Activated CD8-positive, alpha-beta memory T cell treated with anti-CD3 and anti-CD28 coated beads for 36 hours (primary cell): Measurements from ENCODE around the gene ARIH2. TPM values are rescaled to one million over a fixed set of nuclear protein-coding genes. Genes with fewer than 3 reads are reported as not detected.

Experiments
- CTCF ChIA-PET: fragments of 350-600 bp; sonication (Branson Sonifier 250); formaldehyde crosslinking; loops from one replicate; lab custom pipeline; 2021; ENCODE audit warnings: antibody characterized with exemption; lab: Charles Lee
- POLR2A ChIA-PET: fragments of 350-600 bp; sonication (Branson Sonifier 250); formaldehyde crosslinking; loops from one replicate; lab custom pipeline; 2021; ENCODE audit warnings: antibody characterized with exemption; lab: Charles Lee
- total RNA-seq, 2 experiments: library from RNA; stranded (reverse); gene quantifications; one replicate each; pipeline ENCODE4 v1.2.3, GENCODE V29; 2021

Gene ARIH2
- total RNA-seq, 2 experiments from 2014 or later: 127 to 131 TPM

DNA sequence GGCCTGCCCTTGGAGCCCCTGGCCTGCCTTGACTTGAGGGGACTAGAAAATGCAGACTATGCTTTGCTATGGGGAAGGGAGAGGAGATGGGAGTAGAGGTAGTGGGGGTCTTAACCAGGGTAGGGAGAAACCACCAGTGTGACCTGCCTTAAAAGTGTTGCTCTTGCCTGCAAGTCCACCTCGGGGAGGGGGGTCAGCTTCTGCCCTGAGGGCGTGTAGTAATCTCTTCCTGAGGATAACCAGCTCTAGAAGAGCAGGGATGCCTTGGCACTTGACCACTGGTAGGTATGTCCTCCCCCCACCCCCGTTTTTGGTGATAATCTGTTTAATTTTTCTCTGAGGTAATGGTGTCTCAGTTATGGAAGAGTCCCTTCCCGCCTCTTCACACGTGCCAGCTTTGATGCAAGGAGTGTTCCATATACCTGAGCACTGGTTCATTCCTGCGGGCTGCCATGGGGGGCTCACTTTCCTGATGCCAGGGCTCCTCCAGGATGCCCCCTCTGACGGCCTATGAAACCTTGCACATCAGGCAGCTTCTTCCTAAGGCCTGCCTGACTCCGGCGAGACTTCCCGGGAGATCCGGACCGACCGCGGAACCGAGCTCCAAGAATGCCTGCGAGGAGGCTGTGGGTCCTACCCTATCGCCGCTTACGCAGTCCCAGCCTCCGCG lies 70.6 kb downstream of the ARIH2 start:
- ChIA-PET POLR2A (interaction anchor here (0.5 to 3.4 kb wide), 9 partner anchors 11 to 351 kb away, joined by 3 to 35 read pairs (median 3); partner anchors contain the start of genes NDUFAF3, USP4 and WDR6), CTCF (interaction anchor here (0.9 to 6.1 kb wide), 7 partner anchors 12 to 426 kb away, joined by 3 to 63 read pairs (median 3); partner anchors contain the start of genes ARIH2, DALRD3, NDUFAF3 and WDR6)

DNA sequence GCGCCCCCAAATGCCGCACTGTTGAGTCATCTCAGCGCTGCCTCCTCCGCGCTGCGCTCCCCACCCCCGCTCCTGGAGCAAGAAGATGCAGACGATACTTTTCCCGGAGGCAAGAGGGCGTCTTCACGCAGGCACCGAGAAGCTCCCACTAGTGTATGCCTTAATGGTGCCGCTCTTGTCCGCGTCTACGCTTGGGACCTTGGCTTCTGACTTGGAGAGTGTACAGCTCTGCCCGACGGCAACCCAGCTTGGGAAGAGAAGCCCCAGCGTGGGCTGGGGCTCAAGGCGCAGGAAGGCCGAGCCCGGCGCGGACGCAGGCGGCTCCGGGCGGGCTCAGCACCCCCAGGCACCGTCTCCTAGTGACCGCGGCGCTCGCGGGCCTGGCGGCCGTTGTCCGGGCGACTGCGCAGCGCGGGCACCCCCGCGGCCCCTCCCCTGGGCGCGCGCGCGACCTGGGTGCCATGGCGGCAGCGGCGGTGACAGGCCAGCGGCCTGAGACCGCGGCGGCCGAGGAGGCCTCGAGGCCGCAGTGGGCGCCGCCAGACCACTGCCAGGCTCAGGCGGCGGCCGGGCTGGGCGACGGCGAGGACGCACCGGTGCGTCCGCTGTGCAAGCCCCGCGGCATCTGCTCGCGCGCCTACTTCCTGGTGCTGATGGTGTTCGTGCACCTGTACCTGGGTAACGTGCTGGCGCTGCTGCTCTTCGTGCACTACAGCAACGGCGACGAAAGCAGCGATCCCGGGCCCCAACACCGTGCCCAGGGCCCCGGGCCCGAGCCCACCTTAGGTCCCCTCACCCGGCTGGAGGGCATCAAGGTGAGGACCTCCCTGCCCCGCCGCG lies 71.4 kb downstream of the ARIH2 start, which contains the start of gene P4HTM:
TSS of gene P4HTM (plus strand) at position 446 of the 840 bp plus-strand sequence. CDS start at position 462, 16 bp downstream.
- ChIA-PET CTCF (interaction anchor here (0.9 to 6.1 kb wide), 7 partner anchors 13 to 425 kb away, joined by 3 to 63 read pairs (median 3); partner anchors contain the start of genes ARIH2, DALRD3, NDUFAF3 and WDR6), POLR2A (interaction anchor here (0.6 to 3.4 kb wide), 10 partner anchors 10 to 350 kb away, joined by 3 to 35 read pairs (median 3); partner anchors contain the start of genes NDUFAF3, USP4 and WDR6)

DNA sequence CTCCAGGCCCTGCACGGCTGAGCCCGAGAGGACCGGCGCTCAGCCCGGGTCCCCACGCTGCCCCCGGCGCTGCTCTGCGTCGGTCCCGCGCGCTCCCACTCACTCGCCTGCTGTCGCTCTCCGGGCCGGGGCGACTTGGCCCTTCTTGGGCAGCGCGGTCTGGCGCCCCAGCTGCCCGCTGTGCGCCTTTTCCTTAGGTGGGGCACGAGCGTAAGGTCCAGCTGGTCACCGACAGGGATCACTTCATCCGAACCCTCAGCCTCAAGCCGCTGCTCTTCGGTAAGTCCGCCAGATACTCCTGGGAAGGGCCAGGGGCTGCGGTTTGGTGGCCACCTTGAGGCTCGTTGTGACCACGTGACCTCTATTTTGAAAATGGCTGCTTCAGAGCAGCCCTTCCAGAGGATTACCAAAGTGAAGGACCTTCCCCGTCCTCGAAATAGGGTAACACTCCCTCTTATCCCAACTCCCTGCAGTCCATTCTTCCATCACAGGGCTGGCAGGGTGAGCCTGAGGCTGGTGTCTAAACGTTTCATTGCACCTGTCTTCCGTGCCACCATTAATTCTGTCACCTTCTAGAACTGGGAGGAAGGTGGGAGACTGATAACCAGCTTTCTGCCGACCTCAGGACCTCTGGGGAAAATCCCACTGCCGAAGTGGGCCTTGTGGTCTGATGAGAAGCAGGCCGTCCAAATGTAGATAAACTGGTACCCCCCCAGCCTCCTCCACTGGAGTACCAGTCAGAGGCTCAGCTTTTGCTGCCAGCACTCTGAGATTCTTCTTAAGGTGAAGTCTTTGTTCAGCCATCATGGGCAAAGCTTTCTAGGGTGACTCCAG lies 72.2 kb downstream of the ARIH2 start:
- ChIA-PET POLR2A (interaction anchor here (0.6 to 3.4 kb wide), 4 partner anchors 16 to 52 kb away, joined by 3 to 35 read pairs (median 8); partner anchors contain the start of genes NDUFAF3 and WDR6), CTCF (interaction anchor here (5.6 to 6.1 kb wide), 2 partner anchors 17 to 30 kb away, joined by 47 to 63 read pairs; partner anchors contain the start of genes DALRD3, NDUFAF3 and WDR6)

DNA sequence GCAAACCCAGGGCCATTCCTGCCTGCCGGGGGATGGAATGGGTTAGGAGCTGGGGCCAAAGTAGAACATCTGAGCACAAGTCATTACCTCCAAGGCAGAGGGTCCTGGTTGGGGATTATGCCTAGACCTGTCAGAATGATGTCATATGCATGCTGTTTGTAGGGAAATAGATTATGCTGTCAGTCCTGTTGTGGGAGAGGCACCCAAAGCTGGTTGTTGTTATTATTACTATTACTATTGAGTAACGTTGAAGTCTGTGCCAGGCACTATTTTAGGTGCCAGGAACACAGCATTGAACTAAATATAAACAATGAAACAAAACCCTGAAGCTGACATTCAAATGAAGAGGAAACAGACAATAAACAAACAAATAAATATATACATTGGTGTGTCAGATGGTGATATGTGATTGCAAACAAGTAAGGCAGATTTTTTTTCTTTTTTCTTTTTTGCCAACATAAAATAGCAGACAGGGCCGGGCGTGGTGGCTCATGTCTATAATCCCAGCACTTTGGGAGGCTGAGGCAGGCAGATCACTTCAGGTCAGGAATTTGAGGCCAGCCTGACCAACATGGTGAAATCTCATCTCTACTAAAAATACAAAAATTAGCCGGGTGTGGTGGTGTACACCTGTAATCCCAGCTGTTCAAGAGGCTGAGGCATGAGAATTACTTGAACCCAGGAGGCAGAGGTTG lies 73.4 kb downstream of the ARIH2 start:
- ChIA-PET CTCF (interaction anchor here (5.6 to 6.1 kb wide), 2 partner anchors 16 to 28 kb away, joined by 47 to 63 read pairs; partner anchors contain the start of genes DALRD3, NDUFAF3 and WDR6), POLR2A (interaction anchor here (0.6 to 3.4 kb wide), 4 partner anchors 15 to 37 kb away, joined by 4 to 35 read pairs (median 6); partner anchors contain the start of genes IMPDH2, NDUFAF3 and WDR6)

DNA sequence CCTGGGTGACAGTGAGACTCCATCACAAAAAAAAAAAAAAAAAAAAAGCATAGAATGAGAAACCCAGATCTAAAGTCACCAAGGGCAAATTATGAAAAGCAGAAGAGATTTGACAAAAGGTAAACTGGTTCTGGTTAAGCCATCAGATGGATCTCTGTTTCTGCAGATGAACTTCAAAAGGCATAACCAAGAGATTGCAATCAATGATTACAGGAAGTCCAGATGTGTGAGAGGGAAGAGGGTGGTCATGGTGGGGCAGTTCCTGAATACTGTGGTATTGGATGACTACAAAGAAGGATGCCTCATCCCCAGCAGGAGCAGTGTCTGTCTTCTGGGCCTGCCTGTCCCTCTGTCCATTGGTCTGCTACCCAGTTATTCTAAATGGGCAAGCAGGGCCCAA lies 75.2 kb downstream of the ARIH2 start:
- ChIA-PET CTCF (interaction anchor here (2.2 kb wide), 1 partner anchor 13 kb away, joined by 6 read pairs; the partner anchor contains the start of gene WDR6), POLR2A (no interaction called here)

GRCh38 chr3:48996640-48997039 lies 78.0 kb downstream of the ARIH2 start:
- POLR2A ChIA-PET: interaction anchor here (0.6 kb wide), 2 partner anchors 10 to 373 kb away, joined by 3 to 4 read pairs; partner anchors contain the start of gene WDR6

GRCh38 chr3:48997102-48997635 lies 78.5 kb downstream of the ARIH2 start:
- ChIA-PET POLR2A (interaction anchor here (0.6 kb wide), 2 partner anchors 10 to 374 kb away, joined by 3 to 4 read pairs; partner anchors contain the start of gene WDR6), CTCF (interaction anchor here (0.6 to 2.0 kb wide), 5 partner anchors 9 to 439 kb away, joined by 3 to 6 read pairs (median 4); partner anchors contain the start of gene IMPDH2)

More at GRCh38 chr3:48996640-48997039, 78.0 kb downstream of the ARIH2 start:
- CTCF ChIA-PET: interaction anchor here (0.6 to 2.0 kb wide), 5 partner anchors 9 to 438 kb away, joined by 3 to 6 read pairs (median 4); partner anchors contain the start of gene IMPDH2

DNA sequence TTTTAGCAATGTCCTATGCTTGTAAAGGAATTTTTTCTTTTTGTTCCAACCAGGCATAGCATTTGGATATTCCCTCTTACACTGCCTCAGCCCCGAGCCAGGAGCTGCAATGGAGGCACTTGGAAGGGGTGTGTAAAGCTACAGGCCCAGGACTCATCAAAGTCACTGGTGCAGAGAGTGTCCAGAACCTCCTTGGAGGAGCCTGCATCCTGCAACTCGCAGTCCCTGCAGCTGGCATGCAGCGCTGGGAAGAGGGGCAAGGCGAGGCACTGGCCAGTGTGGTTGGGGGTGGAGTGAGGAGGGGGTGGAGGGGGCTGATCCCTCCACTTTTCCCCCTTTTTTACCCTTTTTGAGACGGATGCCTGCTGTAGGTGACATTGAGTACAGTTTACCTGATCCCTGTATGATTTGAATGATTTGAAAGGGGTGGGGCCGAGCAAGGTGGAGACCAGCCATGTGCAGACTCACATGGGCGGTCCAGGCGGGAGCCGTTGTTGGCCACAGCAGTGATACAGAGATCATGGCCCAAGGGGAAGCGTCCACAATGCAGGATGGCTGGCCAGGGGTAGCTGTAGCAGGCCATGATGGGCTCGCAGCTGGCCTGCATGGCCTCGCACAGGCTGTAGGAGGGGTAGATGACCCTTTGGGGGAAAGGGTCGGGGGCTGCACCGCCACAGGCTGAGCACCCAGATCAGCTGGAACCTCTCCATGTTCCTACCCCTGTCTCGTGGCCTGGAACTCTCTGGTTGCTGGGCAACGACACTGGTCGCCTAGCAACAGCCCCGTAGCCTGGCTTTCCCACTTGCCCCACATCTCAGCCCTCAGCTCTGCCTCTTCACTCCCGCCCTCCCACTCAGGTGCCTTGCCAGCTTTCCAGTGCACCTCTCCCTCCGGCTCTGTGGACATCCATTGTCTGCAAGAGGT lies 79.3 kb downstream of the ARIH2 start:
- POLR2A ChIA-PET: interaction anchor here (0.5 to 0.8 kb wide), 3 partner anchors 9 to 60 kb away, joined by 3 to 6 read pairs (median 4); partner anchors contain the start of gene WDR6
- CTCF ChIA-PET: interaction anchor here (0.7 to 2.0 kb wide), 4 partner anchors 10 to 440 kb away, joined by 3 to 6 read pairs (median 4); partner anchors contain the start of gene WDR6

DNA sequence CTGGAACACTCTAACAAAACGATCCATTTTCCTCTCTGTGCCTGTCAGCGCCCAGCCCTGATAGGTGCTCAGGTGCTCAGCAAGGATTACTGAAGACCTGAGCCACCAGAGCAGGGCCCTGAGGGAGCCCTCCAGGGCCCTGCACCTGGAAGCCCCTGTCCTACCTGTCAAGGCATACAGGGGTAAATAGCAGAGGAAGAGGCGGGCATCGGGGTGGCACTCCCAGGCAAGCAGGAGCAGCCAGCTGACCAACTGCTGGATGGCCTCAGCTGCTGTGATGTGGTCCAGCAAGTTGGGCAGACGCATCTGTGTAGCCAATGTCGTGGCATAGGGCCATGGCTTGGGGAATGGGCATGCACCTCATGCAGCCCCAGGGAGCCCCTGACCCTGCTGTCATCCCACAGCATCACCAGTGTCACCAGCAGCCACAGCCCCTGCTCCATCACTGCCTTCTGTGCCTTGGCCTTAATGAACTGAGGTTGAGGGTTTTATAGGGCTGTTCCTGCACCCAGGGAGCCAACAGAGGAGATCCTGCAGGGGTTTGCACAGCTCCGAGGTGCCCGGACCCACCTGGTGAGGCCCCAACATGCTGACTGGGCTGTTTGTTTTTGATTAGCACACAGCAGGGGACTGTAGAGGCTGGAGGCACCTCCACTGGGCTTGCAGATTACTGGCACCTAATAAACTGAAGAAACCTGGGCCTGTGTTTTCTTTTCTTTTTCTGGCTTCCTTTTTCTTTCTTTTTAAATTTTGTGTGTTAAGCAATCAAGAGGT lies 80.6 kb downstream of the ARIH2 start:
- ChIA-PET POLR2A (interaction anchor here (1.5 kb wide), 1 partner anchor 10 kb away, joined by 4 read pairs; the partner anchor contains the start of gene P4HTM), CTCF (no interaction called here)

DNA sequence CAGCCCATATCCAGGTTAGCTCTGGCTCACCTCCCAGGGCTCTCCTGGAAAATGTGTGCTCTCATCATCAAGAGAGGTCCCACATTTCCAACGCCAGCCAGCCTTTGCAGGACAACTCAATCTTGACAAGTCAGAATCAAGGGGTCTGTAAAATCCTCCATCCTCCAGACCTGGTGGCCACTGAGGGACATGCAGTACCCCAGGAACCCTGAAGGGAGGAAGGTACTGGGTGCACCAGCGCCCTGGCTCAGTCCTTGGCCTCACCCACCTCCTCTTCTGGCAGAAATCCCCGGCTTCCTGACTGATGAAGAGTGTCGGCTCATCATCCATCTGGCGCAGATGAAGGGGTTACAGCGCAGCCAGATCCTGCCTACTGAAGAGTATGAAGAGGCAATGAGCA lies 82.5 kb downstream of the ARIH2 start:
- ChIA-PET CTCF (interaction anchor here (1.1 to 1.2 kb wide), 2 partner anchors 13 to 17 kb away, joined by 3 to 4 read pairs; partner anchors contain the start of gene DALRD3), POLR2A (no interaction called here)

- ChIA-PET CTCF (interaction anchor here (0.5 to 1.2 kb wide), 3 partner anchors 15 to 76 kb away, joined by 3 to 5 read pairs (median 3); no protein-coding TSS in a partner anchor), POLR2A (no interaction called here)
Observed at GRCh38 chr3:49004352-49005302, 86.0 kb downstream of the ARIH2 start.

- CTCF ChIA-PET: interaction anchor here (0.5 to 1.2 kb wide), 2 partner anchors 17 to 76 kb away, joined by 3 to 5 read pairs; no protein-coding TSS in a partner anchor
- POLR2A ChIA-PET: interaction anchor here (3.5 kb wide), 1 partner anchor 15 kb away, joined by 35 read pairs; the partner anchor contains the start of gene P4HTM
Observed at GRCh38 chr3:49005303-49005680, 86.7 kb downstream of the ARIH2 start.

- POLR2A ChIA-PET: interaction anchor here (3.5 to 4.4 kb wide), 2 partner anchors 15 to 16 kb away, joined by 35 to 90 read pairs; partner anchors contain the start of genes DALRD3, NDUFAF3 and P4HTM
- CTCF ChIA-PET: interaction anchor here (0.9 to 6.8 kb wide), 4 partner anchors 9 to 88 kb away, joined by 4 to 66 read pairs (median 26); partner anchors contain the start of genes DALRD3, NDUFAF3, P4HTM and QRICH1
Observed at GRCh38 chr3:49005998-49006397, 87.4 kb downstream of the ARIH2 start.
